Measurements from ENCODE around the gene LSG1.

LSG1 gene

DNA sequence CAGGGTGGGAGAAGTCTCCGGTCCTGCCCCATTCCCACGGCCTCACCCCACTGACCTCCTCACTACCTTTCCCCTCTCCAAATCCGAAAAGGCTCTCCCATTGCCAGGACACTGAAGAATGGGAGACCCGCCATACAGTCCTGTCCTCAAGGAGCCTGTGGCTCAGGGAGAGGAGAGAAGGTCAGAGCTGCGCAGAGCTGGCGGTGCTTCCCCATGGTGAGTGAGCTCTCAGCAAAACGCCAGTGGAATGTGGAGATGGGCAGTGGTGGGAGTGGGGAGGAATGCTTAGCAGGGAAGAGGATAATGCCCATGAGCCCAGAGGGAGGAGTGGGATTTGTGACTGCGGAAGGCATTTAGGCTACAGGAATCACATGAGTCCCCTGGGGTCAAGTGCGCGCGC lies 33.8 kb upstream of the LSG1 start:
- Histone ChIP-seq H3K79me2 (ENCODE audit: control insufficient read depth, insufficient read depth, low read length, unreplicated experiment) (no peaks in the 10 kb centered on the region), H3K4me1 (ENCODE audit: control insufficient read depth, insufficient read depth, low read length, unreplicated experiment) (no peaks in the 10 kb centered on the region), H3K27ac (ENCODE audit: low read depth, low read length) (no peak overlapping the region)

DNA sequence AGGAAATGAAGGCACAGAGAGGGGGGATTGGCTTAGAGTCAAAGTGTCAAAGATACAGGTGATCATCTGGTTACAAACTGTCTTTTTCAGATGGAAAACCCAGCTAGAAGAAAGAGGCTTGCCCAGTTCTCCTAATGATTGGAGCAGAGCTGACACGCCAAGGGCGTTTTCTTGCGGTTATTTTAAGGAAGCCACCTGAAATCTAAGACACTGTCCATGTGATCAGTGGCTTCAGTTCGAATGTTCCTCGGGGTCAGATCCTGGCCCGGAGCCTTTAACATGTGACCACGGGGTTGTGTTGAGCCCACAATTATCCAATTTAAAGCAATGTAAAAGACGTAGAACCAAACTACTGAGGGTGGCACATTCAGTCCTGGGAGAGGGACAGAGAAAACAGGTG lies 33.2 kb upstream of the LSG1 start:
- H3K27ac ChIP-seq (ENCODE audit: low read depth, low read length): no peak overlapping the region
- H3K4me1 ChIP-seq (ENCODE audit: control insufficient read depth, insufficient read depth, low read length, unreplicated experiment): no peaks in the 10 kb centered on the region
- H3K27me3 ChIP-seq (ENCODE audit: insufficient read depth, low read length): peaks cover 11% of the 10 kb centered on the region; the same call in 1 of the 2 replicates
- H2AFZ ChIP-seq (ENCODE audit: low read length, unreplicated experiment): no peak overlapping the region
- no peaks in the 10 kb centered on the region for H3K36me3 ChIP-seq (ENCODE audit: insufficient read depth, low read length)
- no peaks in the 10 kb centered on the region for H3K79me2 ChIP-seq (ENCODE audit: control insufficient read depth, insufficient read depth, low read length, unreplicated experiment)
- no peak overlapping the region for H3K4me3 ChIP-seq (ENCODE audit: low read depth, low read length)

More for the DNA sequence above, 33.8 kb upstream of the LSG1 start:
- Histone ChIP-seq H2AFZ (ENCODE audit: low read length, unreplicated experiment) (no peak overlapping the region), H3K4me3 (ENCODE audit: low read depth, low read length) (no peak overlapping the region), H3K27me3 (ENCODE audit: insufficient read depth, low read length) (peaks cover 11% of the 10 kb centered on the region; the same call in 1 of the 2 replicates), H3K36me3 (ENCODE audit: insufficient read depth, low read length) (no peaks in the 10 kb centered on the region)

DNA sequence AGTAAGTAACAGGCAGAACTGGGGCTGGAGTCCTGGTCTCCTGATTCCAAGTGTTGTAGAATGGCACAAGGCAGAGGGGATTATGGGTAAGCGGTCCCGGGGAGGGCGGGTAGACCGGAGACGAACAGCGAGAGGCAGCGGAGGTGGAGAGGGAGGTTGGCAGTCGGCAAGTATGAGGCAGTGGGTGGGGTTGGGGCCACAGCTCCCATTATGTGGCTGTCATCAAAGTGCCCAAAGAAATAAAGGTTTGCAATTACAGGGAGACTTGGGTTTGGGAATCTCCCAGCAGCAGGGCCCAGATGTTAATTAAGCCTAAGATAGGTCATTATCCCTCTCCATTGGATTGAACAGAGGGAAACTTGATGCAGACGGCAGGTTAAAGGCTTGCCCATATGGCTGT lies 30.6 kb upstream of the LSG1 start:
- no peak overlapping the region for H2AFZ ChIP-seq (ENCODE audit: low read length, unreplicated experiment)
- H3K27me3 ChIP-seq (ENCODE audit: insufficient read depth, low read length): peaks cover 27% of the 10 kb centered on the region; the same call in 1 of the 2 replicates
- H3K4me1 ChIP-seq (ENCODE audit: control insufficient read depth, insufficient read depth, low read length, unreplicated experiment): no peaks in the 10 kb centered on the region
- no peak overlapping the region for H3K4me3 ChIP-seq (ENCODE audit: low read depth, low read length)
- no peak overlapping the region for H3K27ac ChIP-seq (ENCODE audit: low read depth, low read length)
- no peaks in the 10 kb centered on the region for H3K79me2 ChIP-seq (ENCODE audit: control insufficient read depth, insufficient read depth, low read length, unreplicated experiment)
- no peaks in the 10 kb centered on the region for H3K36me3 ChIP-seq (ENCODE audit: insufficient read depth, low read length)

DNA sequence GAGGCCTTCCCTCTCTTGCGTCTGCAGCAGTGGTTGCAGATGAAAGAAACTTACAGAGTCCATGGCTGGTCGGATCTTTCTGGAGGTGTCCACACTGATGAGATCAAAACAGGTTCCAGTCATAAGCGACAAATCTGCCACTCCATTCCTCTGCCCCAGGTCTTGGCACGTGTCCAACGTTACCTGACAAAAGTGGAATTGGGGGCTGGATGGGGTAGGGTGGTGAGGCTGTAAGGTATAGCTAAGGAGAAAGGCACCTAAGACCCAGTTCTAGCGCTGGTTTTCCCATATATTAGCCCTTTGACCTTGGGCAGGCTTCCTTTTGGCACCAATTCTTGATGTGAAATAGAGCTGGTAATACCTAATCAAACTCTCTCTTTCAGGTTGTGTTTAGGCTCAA lies 24.7 kb upstream of the LSG1 start:
- H3K36me3 ChIP-seq (ENCODE audit: insufficient read depth, low read length): no peaks in the 10 kb centered on the region
- peaks cover 41% of the 10 kb centered on the region; the same call in 1 of the 2 replicates for H3K27me3 ChIP-seq (ENCODE audit: insufficient read depth, low read length)
- H3K4me1 ChIP-seq (ENCODE audit: control insufficient read depth, insufficient read depth, low read length, unreplicated experiment): no peaks in the 10 kb centered on the region
- no peak overlapping the region for H2AFZ ChIP-seq (ENCODE audit: low read length, unreplicated experiment)
- no peak overlapping the region for H3K4me3 ChIP-seq (ENCODE audit: low read depth, low read length)
- H3K27ac ChIP-seq (ENCODE audit: low read depth, low read length): no peak overlapping the region
- no peaks in the 10 kb centered on the region for H3K79me2 ChIP-seq (ENCODE audit: control insufficient read depth, insufficient read depth, low read length, unreplicated experiment)

DNA sequence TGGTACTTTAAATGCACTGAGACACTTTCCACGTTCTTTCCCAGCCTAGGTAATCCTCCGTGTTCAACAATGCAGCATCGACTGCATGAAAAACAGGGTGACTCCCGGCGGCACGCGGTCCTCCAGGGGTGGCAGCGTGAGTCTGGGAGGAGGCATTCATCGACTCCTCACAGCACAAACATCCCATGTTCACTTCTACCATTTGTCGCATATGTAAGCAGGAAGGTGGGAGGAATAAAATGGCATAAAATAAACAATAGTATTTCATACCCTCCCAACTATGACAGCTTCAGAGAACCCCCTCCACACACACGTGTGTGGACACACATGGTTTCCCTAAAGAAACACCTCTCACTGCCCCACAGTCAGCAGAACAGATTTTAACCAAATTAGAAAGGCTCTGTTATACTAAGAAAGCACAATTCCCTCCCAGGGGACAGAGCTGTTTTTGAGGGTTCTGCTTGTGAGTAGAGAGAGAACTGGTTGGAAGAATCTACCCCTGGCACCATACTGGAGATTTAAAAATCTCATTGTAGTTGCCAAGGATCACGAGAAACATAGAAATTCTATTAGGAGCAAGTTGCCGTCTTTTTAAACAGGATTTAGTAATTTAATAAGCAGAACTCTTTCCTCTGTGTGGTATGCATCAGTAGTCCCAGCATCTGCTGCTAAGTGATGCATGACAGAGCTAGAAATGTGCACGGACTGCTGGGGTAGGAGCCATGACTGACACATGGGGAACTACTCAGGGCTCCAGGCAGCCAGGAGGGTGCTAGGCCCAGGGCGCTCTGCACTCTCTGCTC lies 19.7 kb upstream of the LSG1 start:
- peaks cover 19% of the 10 kb centered on the region; the same call in 1 of the 2 replicates for H3K27me3 ChIP-seq (ENCODE audit: insufficient read depth, low read length)
- H2AFZ ChIP-seq (ENCODE audit: low read length, unreplicated experiment): no peak overlapping the region
- no peak overlapping the region for H3K27ac ChIP-seq (ENCODE audit: low read depth, low read length)
- H3K4me1 ChIP-seq (ENCODE audit: control insufficient read depth, insufficient read depth, low read length, unreplicated experiment): peaks cover 24% of the 10 kb centered on the region
- no peaks in the 10 kb centered on the region for H3K79me2 ChIP-seq (ENCODE audit: control insufficient read depth, insufficient read depth, low read length, unreplicated experiment)
- H3K4me3 ChIP-seq (ENCODE audit: low read depth, low read length): no peak overlapping the region
- no peaks in the 10 kb centered on the region for H3K36me3 ChIP-seq (ENCODE audit: insufficient read depth, low read length)

DNA sequence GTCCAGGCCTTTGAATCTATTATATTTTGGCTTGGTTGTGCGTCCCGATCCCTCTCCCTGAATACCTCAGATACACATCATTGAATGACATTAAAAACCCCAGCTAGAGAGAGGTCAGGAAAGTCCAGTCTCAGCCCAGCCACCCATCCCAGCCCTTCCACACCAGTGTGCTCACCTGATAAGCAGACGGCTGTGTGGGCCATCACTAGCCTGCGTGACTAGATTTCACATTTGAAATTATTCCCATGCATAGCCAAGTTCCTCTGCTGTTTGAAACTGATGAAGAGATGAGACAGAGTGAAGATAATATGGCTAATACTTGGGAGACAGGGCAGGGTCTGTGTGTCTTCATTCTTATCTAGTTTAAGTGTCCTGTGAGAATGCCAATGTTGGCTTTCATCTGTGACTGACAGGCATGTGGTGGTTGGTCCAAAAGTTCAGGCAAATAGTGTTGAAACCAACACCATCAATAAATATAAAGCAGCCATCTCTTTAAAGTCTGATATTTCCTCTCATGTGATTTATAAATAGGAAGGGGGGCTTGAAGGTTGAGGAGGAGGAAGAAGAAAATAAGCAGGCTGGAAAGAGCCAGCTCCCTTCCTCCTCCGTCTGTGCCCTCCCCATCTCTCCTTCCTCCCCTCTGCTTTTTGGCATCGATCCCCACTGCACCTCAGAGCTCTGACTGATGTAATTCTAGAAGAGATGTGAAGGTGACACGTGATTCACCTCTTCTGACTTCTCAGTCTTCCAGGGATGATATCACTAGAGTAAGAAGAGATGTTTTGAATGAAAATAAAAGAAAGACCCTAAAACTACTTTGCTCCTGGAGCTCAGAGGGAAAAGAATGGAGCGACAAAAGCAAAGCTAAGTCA lies 18.7 kb upstream of the LSG1 start:
- H3K4me1 ChIP-seq (ENCODE audit: control insufficient read depth, insufficient read depth, low read length, unreplicated experiment): peaks cover 24% of the 10 kb centered on the region
- no peak overlapping the region for H2AFZ ChIP-seq (ENCODE audit: low read length, unreplicated experiment)
- H3K27ac ChIP-seq (ENCODE audit: low read depth, low read length): no peak overlapping the region
- H3K36me3 ChIP-seq (ENCODE audit: insufficient read depth, low read length): no peaks in the 10 kb centered on the region
- peaks cover 12% of the 10 kb centered on the region; the same call in 1 of the 2 replicates for H3K27me3 ChIP-seq (ENCODE audit: insufficient read depth, low read length)
- no peak overlapping the region for H3K4me3 ChIP-seq (ENCODE audit: low read depth, low read length)
- no peaks in the 10 kb centered on the region for H3K79me2 ChIP-seq (ENCODE audit: control insufficient read depth, insufficient read depth, low read length, unreplicated experiment)

DNA sequence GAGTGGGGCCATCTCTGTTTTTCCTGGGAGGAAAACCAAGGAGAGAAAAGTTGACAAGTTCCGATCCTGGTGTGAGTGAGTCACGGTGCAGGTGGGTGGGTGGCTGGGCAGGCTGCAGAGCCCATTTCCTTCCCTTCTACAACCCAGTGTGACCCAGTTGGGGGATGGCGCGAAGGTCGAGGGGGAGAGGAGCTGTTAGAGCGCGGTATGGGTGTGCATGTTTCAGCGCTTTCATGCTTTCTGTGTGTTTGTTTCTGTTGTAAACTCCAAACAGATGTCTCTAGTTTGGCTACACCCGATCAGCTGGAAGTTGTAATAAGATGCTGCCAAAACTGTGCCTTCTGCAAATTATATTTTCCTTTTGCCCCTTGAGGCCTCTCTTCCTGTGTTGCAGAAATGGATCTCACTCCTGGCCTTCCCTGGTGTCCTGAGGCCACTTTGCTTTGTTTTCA lies 17.5 kb upstream of the LSG1 start:
- H3K36me3 ChIP-seq (ENCODE audit: insufficient read depth, low read length): no peaks in the 10 kb centered on the region
- peak overlapping the region; percentile 37 for H3K4me3 ChIP-seq (ENCODE audit: low read depth, low read length)
- H3K27ac ChIP-seq (ENCODE audit: low read depth, low read length): peak overlapping the region; percentile 23; the same call in 1 of the 2 replicates
- H3K79me2 ChIP-seq (ENCODE audit: control insufficient read depth, insufficient read depth, low read length, unreplicated experiment): no peaks in the 10 kb centered on the region
- peaks cover 24% of the 10 kb centered on the region for H3K4me1 ChIP-seq (ENCODE audit: control insufficient read depth, insufficient read depth, low read length, unreplicated experiment)
- peaks cover 8% of the 10 kb centered on the region; the same call in 1 of the 2 replicates for H3K27me3 ChIP-seq (ENCODE audit: insufficient read depth, low read length)
- no peak overlapping the region for H2AFZ ChIP-seq (ENCODE audit: low read length, unreplicated experiment)

DNA sequence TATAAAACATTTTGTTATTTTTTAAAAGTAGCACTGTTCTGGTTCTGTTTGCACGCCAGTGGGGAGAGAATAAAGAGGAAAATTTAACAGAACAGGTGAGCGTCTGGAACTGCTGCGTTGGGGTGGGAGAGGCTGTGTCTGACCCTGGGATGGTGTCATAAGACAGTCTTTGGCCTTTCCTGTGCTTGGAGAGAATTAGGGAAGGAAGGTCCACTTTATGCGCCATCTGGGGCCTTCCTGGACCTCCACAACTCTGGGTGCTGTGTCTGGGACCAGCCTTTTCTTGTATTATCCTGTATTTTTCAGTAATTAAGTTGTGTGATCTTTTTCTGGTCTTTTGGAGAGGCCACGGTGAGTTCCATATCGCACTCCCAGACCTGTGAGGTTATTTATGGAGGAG lies 17.0 kb upstream of the LSG1 start:
- no peaks in the 10 kb centered on the region for H3K36me3 ChIP-seq (ENCODE audit: insufficient read depth, low read length)
- H3K4me1 ChIP-seq (ENCODE audit: control insufficient read depth, insufficient read depth, low read length, unreplicated experiment): peaks cover 24% of the 10 kb centered on the region
- no peaks in the 10 kb centered on the region for H3K79me2 ChIP-seq (ENCODE audit: control insufficient read depth, insufficient read depth, low read length, unreplicated experiment)
- peaks cover 8% of the 10 kb centered on the region; the same call in 1 of the 2 replicates for H3K27me3 ChIP-seq (ENCODE audit: insufficient read depth, low read length)
- H2AFZ ChIP-seq (ENCODE audit: low read length, unreplicated experiment): no peak overlapping the region
- peak overlapping the region; percentile 37 for H3K4me3 ChIP-seq (ENCODE audit: low read depth, low read length)
- peak overlapping the region; percentile 23; the same call in 1 of the 2 replicates for H3K27ac ChIP-seq (ENCODE audit: low read depth, low read length)

DNA sequence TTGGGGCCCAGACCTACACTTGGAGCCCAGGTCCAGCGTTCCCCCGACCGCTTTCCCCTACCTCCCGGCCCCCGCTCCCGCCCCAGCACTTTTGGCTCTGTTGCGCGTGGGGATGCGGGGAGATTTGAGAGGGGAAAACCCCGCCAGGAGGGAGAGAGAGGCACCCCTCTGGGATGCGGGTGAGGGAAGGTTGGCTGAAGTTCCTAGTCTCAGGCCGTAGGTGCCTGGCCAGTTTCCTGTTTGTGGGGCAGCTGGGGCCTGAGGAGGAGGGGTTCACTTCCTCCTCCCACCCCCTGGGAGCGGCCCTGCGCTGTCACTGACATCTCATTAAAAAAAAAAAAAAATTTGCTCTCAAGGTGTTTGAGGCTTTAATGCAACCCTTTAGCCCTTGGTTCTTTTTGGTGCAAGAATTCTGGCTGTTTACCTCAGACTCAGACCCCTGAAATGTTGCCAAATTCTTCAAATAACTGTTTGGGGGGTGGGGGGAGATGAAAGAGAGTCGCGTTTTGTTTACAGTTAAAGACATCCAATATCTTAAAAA lies 16.3 kb upstream of the LSG1 start:
- Histone ChIP-seq H3K27me3 (ENCODE audit: insufficient read depth, low read length) (peaks cover 8% of the 10 kb centered on the region; the same call in 1 of the 2 replicates), H3K4me1 (ENCODE audit: control insufficient read depth, insufficient read depth, low read length, unreplicated experiment) (peaks cover 25% of the 10 kb centered on the region), H3K79me2 (ENCODE audit: control insufficient read depth, insufficient read depth, low read length, unreplicated experiment) (no peaks in the 10 kb centered on the region), H2AFZ (ENCODE audit: low read length, unreplicated experiment) (peak overlapping the region; percentile 66), H3K4me3 (ENCODE audit: low read depth, low read length) (peak overlapping the region; percentile 85), H3K36me3 (ENCODE audit: insufficient read depth, low read length) (no peaks in the 10 kb centered on the region), H3K27ac (ENCODE audit: low read depth, low read length) (no peak overlapping the region)

DNA sequence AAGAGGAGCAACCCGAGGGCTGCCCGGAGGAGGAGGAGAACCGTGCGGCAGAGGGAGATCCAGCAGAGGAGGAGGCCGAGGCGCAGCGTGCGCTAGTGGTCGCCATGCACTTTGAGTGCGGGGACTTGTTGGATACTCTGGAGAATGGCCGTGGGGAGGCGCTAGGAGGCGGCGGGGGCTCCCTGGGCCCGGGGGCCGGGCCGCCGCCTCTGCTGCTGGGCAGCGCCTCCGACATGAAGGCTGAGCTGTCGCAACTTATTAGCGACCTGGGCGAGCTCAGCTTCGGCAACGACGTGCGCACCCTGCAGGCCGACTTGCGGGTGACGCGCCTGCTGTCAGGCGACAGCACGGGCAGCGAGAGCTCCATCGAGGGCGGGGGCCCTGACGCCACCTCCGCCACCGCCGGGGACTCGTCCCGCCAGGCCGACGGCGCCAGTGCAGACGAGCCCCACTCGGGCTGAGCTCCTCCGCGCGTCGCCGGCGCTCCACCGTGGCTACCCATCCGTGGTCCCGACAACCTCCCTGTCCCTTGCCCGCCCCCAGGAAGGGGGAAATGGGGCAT lies 15.7 kb upstream of the LSG1 start:
- Histone ChIP-seq H3K27me3 (ENCODE audit: insufficient read depth, low read length) (peaks cover 8% of the 10 kb centered on the region; the same call in 1 of the 2 replicates), H3K27ac (ENCODE audit: low read depth, low read length) (no peak overlapping the region), H2AFZ (ENCODE audit: low read length, unreplicated experiment) (peak overlapping the region; percentile 66), H3K36me3 (ENCODE audit: insufficient read depth, low read length) (no peaks in the 10 kb centered on the region), H3K79me2 (ENCODE audit: control insufficient read depth, insufficient read depth, low read length, unreplicated experiment) (no peaks in the 10 kb centered on the region), H3K4me3 (ENCODE audit: low read depth, low read length) (peak overlapping the region; percentile 85), H3K4me1 (ENCODE audit: control insufficient read depth, insufficient read depth, low read length, unreplicated experiment) (peaks cover 30% of the 10 kb centered on the region)
